Stimulated activated naive CD8-positive, alpha-beta T cell treated with anti-CD3 and anti-CD28 coated beads, Interleukin-15, Interleukin-2, amounts not matched to agents 100 ng/mL and 50 ng/mL, for 24 hours (primary cell): ENCODE measurements around the gene ZNF467.

Experiments used
- H3K27ac Mint-ChIP-seq: one replicate; pipeline ENCODE4 v1.8.0; 2021; ENCODE audit warnings: mild to moderate bottlenecking, mixed read lengths
- H3K27me3 Mint-ChIP-seq: one replicate; pipeline ENCODE4 v1.8.0; 2021; ENCODE audit warnings: mixed read lengths
- H3K36me3 Mint-ChIP-seq: one replicate; pipeline ENCODE4 v1.8.0; 2021; ENCODE audit warnings: low read depth, mixed read lengths
- H3K4me1 Mint-ChIP-seq: one replicate; pipeline ENCODE4 v1.8.0; 2021; ENCODE audit warnings: low read depth, mixed read lengths
- H3K4me3 Mint-ChIP-seq: one replicate; pipeline ENCODE4 v1.8.0; 2021; ENCODE audit warnings: mild to moderate bottlenecking, mixed read lengths
- H3K9me3 Mint-ChIP-seq: one replicate; pipeline ENCODE4 v1.8.0; 2021; ENCODE audit warnings: mixed read lengths

The ZNF467 gene

DNA sequence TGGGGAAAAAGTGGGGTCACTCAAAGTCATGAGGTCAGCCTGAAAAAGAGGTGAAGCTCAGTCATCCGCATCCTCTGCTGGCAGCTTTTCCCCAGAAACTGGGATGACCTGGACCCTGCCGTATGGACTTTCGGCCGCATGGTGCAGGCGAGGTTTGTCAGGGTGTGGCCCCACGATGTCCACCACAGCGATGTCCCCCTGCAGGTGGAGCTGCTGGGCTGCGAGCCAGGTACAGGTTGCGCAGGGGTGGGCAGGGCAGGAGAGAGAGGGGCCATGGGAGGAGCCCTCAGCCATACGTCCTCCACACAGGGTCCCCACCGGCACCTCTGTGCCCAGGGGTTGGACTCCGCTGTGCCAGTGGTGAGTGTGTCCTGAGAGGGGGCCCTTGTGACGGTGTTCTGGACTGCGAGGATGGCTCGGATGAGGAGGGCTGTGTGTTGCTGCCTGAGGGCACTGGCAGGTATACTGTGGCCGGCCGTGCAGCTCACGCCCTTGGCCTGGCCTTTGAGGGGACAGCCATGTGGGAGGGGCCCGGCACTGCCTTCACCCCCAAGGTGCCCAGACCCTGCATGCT lies 23.0 kb upstream of the ZNF467 start:
- H3K27me3 Mint-ChIP-seq = peaks cover 3% of the 10 kb centered on the region

DNA sequence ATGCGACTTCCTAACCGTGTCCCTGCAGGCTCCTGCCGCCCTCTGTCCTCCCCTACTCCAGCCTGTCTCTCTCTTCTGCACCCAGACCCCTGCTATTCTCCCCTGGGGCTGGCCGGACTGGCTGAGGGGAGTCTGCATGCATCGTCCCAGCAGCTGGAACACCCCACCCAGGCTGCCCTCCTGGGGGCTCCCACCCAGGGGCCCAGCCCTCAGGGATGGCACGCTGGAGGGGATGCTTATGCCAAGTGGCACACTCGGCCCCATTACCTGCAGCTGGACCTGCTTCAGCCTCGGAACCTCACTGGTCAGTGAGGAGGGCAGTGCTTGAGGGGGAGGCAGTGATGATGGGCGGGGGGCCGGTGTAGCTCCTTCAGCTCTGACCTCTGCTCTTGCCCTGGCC lies 21.7 kb upstream of the ZNF467 start:
- H3K4me1 Mint-ChIP-seq = no peaks in the 10 kb centered on the region
- peaks cover 11% of the 10 kb centered on the region for H3K27me3 Mint-ChIP-seq
- H3K9me3 Mint-ChIP-seq = no peaks in the 10 kb centered on the region
- no peak overlapping the region for H3K4me3 Mint-ChIP-seq
- H3K36me3 Mint-ChIP-seq = no peaks in the 10 kb centered on the region
- H3K27ac Mint-ChIP-seq = no peak overlapping the region

More for the DNA sequence above, 23.0 kb upstream of the ZNF467 start:
- H3K27ac Mint-ChIP-seq = no peak overlapping the region
- H3K4me1 Mint-ChIP-seq = no peaks in the 10 kb centered on the region
- no peak overlapping the region for H3K4me3 Mint-ChIP-seq
- no peaks in the 10 kb centered on the region for H3K36me3 Mint-ChIP-seq
- no peaks in the 10 kb centered on the region for H3K9me3 Mint-ChIP-seq

DNA sequence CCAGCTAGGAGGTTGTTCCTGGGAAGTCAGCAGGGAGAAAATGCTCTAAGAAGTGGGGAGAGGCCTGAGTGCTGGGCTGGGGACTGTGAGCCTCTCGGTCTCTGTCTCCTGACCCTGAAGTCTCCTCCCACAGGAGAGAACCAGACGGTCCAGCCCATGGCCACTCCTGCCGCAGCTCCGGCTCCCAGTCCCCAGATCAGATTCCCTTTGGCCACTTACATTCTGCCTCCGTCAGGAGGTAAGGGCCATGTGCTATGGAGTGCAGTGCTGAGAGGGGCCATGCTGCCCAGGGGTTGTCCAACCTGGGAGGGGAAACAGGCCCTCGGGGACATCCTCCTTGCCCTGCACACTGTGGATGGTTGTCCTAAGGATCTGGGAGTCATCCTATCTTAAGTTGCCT lies 21.3 kb upstream of the ZNF467 start:
- H3K27ac Mint-ChIP-seq = no peak overlapping the region
- no peak overlapping the region for H3K4me3 Mint-ChIP-seq
- no peaks in the 10 kb centered on the region for H3K9me3 Mint-ChIP-seq
- no peaks in the 10 kb centered on the region for H3K36me3 Mint-ChIP-seq
- no peaks in the 10 kb centered on the region for H3K4me1 Mint-ChIP-seq
- H3K27me3 Mint-ChIP-seq = peaks cover 14% of the 10 kb centered on the region

DNA sequence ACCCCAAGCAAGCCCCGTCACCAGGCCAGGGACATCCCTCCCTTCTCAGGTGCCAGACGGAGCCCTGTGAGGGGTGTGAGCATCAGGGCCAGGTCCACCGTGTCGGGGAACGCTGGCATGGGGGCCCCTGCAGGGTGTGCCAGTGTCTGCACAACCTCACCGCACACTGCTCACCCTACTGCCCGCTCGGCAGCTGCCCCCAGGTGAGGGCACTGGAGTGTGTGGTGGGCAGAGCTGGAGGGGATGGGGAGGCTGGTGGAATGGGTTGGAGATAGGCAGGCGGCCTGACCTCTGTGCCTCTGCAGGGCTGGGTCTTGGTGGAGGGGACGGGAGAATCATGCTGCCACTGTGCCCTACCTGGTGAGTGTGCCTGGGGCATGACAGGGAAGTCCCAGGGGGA lies 19.9 kb upstream of the ZNF467 start:
- no peaks in the 10 kb centered on the region for H3K9me3 Mint-ChIP-seq
- H3K4me1 Mint-ChIP-seq = no peaks in the 10 kb centered on the region
- no peak overlapping the region for H3K27ac Mint-ChIP-seq
- no peak overlapping the region for H3K4me3 Mint-ChIP-seq
- H3K36me3 Mint-ChIP-seq = no peaks in the 10 kb centered on the region
- H3K27me3 Mint-ChIP-seq = peaks cover 17% of the 10 kb centered on the region

DNA sequence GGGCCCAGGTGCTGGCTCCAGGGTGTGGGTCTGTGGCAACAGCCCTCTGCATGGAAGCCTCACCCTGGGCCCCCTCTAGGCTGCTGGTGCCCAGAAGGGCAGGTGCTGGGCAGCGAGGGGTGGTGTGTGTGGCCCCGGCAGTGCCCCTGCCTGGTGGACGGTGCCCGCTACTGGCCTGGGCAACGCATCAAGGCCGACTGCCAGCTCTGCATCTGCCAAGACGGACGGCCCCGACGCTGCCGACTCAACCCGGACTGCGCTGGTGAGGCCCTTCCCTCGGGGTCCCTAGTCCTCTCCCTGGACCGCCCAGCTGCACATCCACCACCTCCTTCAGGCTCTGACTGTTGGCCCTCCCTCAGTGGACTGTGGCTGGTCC lies 18.8 kb upstream of the ZNF467 start:
- Mint-ChIP-seq H3K4me1 (no peaks in the 10 kb centered on the region), H3K9me3 (no peaks in the 10 kb centered on the region), H3K36me3 (no peaks in the 10 kb centered on the region), H3K4me3 (no peak overlapping the region), H3K27me3 (peaks cover 17% of the 10 kb centered on the region), H3K27ac (no peak overlapping the region)

DNA sequence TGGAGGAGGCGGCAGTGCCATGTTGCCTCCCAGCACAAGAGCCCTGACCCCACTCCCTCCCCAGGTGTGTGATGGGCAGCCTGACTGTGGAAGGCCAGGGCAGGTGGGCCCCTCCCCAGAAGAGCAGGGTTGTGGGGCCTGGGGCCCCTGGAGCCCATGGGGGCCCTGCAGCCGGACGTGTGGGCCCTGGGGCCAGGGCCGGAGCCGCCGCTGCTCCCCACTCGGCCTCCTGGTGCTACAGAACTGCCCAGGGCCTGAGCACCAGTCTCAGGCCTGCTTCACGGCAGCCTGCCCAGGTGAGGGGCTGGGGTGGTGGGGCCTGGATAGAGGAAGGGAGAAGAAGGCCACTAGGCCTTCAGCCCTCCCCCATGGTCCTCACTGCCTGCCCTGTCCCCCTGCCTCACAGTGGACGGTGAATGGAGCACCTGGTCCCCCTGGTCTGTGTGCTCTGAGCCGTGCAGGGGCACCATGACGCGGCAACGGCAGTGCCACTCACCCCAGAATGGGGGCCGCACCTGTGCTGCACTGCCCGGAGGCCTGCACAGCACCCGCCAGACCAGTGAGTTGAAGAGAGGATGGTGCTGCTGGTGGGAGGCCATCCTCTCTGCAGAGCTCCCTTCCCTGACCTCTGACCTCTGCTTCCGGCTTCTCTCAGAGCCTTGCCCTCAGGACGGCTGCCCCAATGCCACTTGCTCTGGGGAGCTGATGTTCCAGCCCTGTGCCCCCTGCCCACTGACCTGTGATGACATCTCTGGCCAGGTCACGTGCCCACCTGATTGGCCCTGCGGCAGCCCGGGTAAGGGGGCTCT lies 18.2 kb upstream of the ZNF467 start:
- peaks cover 17% of the 10 kb centered on the region for H3K27me3 Mint-ChIP-seq
- H3K4me3 Mint-ChIP-seq = no peak overlapping the region
- H3K27ac Mint-ChIP-seq = no peak overlapping the region
- H3K36me3 Mint-ChIP-seq = no peaks in the 10 kb centered on the region
- H3K4me1 Mint-ChIP-seq = no peaks in the 10 kb centered on the region
- no peaks in the 10 kb centered on the region for H3K9me3 Mint-ChIP-seq

DNA sequence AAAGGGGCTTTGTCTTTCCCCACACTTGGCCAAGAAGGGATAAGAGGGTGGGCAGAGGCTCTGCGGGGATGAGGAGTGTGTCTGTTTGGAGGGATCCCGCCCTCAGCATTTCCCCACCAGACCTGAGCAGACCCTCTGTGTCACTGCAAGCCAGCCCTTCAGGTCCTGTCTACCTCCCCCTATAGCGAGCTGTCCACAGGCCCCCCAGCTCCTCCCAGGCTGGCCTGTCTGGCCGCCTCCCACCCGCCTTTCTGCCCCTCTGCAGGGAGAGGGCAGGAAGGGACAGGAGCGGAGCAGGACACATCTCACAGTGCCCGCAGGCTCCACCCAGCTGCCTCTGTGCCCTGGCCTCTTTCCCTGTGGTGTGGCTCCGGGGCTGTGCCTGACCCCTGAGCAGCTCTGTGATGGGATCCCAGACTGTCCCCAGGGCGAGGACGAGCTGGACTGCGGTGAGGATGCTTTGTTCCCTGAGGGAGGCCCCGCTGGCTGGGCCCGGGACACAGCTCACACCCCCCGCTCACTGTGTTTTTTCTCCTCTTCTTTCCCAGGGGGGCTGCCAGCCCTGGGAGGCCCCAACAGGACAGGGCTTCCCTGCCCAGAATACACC lies 17.5 kb upstream of the ZNF467 start:
- no peak overlapping the region for H3K27ac Mint-ChIP-seq
- H3K9me3 Mint-ChIP-seq = no peaks in the 10 kb centered on the region
- H3K27me3 Mint-ChIP-seq = peaks cover 17% of the 10 kb centered on the region
- no peaks in the 10 kb centered on the region for H3K4me1 Mint-ChIP-seq
- no peaks in the 10 kb centered on the region for H3K36me3 Mint-ChIP-seq
- H3K4me3 Mint-ChIP-seq = no peak overlapping the region

DNA sequence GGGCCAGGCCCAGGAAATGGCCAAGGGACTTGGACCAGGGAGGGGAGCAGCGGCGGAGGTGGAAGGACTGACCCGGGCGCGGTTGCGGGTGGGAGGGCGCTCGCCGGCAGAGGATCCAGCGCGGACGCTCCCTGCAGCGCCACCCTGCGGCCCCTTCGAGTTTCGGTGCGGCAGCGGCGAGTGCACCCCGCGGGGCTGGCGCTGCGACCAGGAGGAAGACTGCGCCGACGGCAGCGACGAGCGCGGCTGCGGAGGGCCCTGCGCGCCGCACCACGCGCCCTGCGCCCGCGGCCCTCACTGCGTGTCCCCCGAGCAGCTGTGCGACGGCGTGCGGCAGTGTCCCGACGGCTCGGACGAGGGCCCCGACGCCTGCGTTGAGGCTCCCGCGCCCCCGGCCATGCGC lies 16.8 kb upstream of the ZNF467 start:
- Mint-ChIP-seq H3K27me3 (peaks cover 17% of the 10 kb centered on the region), H3K9me3 (no peaks in the 10 kb centered on the region), H3K4me1 (no peaks in the 10 kb centered on the region), H3K4me3 (no peak overlapping the region), H3K27ac (no peak overlapping the region), H3K36me3 (no peaks in the 10 kb centered on the region)

DNA sequence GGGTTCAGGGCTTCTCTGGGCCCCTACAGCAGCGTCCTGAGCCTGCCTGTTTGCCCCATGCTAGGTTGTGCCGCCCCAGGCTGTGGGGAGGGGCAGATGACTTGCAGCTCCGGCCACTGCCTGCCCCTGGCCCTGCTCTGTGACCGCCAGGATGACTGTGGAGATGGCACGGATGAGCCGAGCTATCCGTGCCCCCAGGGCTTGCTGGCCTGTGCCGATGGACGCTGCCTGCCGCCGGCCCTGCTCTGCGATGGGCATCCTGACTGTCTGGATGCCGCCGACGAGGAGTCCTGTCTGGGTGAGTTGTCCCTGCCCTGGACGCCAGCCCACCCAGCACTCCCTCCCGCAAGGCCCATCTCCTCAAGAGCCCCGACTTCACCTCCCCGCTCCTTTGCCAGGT lies 15.7 kb upstream of the ZNF467 start:
- Mint-ChIP-seq H3K9me3 (no peaks in the 10 kb centered on the region), H3K4me1 (no peaks in the 10 kb centered on the region), H3K4me3 (no peak overlapping the region), H3K27me3 (peaks cover 14% of the 10 kb centered on the region), H3K27ac (no peak overlapping the region), H3K36me3 (no peaks in the 10 kb centered on the region)

DNA sequence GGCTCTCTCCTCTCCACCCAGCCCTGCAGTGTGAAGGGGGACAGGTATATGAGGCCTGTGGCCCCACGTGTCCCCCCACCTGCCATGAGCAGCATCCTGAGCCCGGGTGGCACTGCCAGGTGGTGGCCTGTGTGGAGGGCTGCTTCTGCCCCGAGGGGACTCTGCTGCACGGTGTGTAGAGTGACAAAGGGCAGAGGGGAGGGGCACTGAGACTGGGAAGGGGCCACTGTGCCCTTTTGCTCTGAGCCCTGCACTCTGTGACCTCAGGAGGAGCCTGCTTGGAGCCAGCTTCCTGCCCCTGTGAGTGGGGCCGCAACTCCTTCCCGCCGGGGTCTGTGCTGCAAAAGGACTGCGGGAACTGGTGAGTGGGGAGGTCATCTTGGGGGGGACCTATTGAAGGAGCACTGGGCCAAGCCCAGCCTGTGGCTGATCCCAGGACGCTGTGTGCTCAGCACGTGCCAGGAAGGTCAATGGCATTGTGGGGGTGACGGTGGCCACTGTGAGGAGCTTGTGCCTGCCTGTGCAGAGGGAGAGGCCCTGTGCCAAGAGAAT lies 15.0 kb upstream of the ZNF467 start:
- Mint-ChIP-seq H3K27ac (no peak overlapping the region), H3K27me3 (peaks cover 14% of the 10 kb centered on the region), H3K9me3 (no peaks in the 10 kb centered on the region), H3K4me3 (no peak overlapping the region), H3K4me1 (no peaks in the 10 kb centered on the region), H3K36me3 (no peaks in the 10 kb centered on the region)

DNA sequence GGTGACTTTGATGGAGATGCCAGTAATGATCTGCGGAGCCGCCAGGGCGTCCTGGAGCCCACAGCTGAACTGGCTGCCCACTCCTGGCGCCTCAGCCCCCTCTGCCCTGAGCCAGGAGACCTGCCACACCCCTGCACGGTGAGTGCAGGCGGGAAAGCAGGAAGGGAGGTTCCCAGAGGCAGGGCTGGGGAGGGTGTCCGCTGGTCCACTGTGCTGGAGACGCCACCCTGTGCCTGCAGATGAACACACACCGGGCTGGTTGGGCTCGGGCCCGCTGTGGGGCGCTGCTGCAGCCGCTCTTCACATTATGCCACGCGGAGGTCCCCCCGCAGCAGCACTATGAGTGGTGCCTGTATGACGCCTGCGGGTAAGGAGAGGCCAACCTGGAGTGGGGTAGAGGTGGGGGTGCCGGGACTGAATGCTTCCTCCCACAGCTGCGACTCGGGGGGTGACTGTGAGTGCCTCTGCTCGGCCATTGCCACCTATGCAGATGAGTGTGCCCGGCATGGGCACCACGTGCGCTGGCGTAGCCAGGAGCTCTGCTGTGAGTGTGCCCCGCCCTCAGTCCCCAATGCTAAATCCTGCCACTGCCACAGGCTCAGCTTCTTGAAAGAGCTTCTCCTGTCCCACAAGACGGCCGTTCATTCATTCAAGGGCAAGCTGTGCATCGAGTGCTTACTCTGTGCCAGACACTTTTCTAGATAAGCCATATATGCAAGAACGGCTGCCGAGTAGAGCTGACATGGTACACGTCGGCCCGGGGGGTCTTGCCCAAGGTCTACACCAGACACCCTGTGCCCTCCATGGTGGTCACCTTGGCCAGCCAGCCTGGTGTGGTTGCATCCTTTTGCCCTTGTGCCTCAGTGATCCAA lies 14.3 kb upstream of the ZNF467 start:
- Mint-ChIP-seq H3K27me3 (peaks cover 14% of the 10 kb centered on the region), H3K36me3 (no peaks in the 10 kb centered on the region), H3K4me1 (no peaks in the 10 kb centered on the region), H3K4me3 (no peak overlapping the region), H3K9me3 (no peaks in the 10 kb centered on the region), H3K27ac (no peak overlapping the region)

DNA sequence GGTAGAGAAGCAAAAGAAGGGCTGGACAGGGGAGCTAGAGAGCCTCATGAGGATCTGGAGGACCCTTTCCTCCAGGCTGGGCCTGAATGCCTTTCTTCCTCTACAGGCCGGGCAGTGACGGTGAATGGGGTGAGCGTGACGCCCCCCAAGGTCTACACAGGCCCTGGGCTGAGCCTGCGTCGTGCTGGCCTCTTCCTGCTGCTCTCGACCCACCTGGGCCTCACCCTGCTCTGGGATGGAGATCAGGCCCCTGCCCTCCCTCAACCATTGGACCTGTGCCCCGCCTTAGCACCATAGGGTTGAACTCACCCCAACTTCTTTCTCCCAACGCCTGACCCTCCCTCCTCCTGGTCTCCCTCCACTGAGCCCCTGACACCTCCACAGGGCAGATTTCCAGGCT lies 12.6 kb upstream of the ZNF467 start:
- Mint-ChIP-seq H3K27ac (no peak overlapping the region), H3K27me3 (peaks cover 12% of the 10 kb centered on the region), H3K36me3 (no peaks in the 10 kb centered on the region)

DNA sequence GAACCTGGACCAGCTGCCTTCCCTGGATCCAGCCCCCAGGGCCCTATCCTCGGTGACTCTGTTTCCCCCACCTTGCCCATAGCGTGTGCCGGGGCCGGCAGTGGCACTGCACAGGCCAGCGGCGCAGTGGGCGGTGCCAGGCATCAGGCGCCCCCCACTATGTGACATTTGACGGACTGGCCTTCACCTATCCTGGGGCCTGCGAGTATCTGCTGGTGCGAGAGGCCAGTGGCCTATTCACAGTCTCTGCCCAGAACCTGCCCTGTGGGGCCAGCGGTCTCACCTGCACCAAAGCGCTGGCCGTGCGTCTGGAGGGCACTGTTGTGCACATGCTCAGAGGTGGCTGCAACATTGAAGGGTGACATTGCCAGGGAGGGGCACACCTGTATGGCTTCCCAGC lies 12.0 kb upstream of the ZNF467 start:
- H3K36me3 Mint-ChIP-seq = no peaks in the 10 kb centered on the region
- H3K27ac Mint-ChIP-seq = no peak overlapping the region
- no peak overlapping the region for H3K4me3 Mint-ChIP-seq
- no peaks in the 10 kb centered on the region for H3K4me1 Mint-ChIP-seq
- H3K27me3 Mint-ChIP-seq = peaks cover 7% of the 10 kb centered on the region
- no peaks in the 10 kb centered on the region for H3K9me3 Mint-ChIP-seq

More for the DNA sequence above, 12.6 kb upstream of the ZNF467 start:
- Mint-ChIP-seq H3K4me1 (no peaks in the 10 kb centered on the region), H3K9me3 (no peaks in the 10 kb centered on the region), H3K4me3 (no peak overlapping the region)

DNA sequence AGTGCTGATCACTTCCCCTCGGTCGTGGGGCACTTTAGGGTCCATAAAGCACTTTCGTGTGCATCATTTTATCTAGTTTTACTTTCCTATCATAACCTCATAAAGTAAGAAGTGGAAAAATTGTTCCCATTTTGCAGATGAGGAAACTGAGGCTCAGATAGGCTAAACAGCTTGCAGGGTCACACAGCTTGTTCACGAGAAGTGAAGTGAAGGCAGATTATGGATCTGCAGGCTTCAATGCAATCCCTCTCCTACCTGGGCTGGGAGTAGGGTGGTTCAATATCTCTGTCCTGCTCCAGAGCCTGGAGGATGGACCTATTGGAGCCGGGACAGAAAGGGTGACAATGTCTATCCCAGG lies 10.8 kb upstream of the ZNF467 start:
- Mint-ChIP-seq H3K27ac (no peak overlapping the region), H3K27me3 (no peaks in the 10 kb centered on the region), H3K4me3 (no peak overlapping the region), H3K9me3 (no peaks in the 10 kb centered on the region), H3K4me1 (no peaks in the 10 kb centered on the region), H3K36me3 (no peaks in the 10 kb centered on the region)
